Stromal cell of bone marrow (primary cell): ENCODE results near the gene GRIN2C.

ENCODE experiments used
- DNase-seq: peaks from one replicate; pipeline ENCODE4 v3.0.0-alpha.2; 2012; ENCODE audit warnings: low read depth

The GRIN2C gene

GRCh38 chr17:74846621-74847020 is 13.1 kb downstream of the GRIN2C start:
- no peak for DNase-seq

- no peak for DNase-seq
Observed at GRCh38 chr17:74843352-74843627, 16.4 kb downstream of the GRIN2C start.

- DNase-seq: peak; percentile 16
Observed at GRCh38 chr17:74842599-74843351, 16.9 kb downstream of the GRIN2C start.

GRCh38 chr17:74842146-74842598 is 17.5 kb downstream of the GRIN2C start:
- DNase-seq: no peak

DNA sequence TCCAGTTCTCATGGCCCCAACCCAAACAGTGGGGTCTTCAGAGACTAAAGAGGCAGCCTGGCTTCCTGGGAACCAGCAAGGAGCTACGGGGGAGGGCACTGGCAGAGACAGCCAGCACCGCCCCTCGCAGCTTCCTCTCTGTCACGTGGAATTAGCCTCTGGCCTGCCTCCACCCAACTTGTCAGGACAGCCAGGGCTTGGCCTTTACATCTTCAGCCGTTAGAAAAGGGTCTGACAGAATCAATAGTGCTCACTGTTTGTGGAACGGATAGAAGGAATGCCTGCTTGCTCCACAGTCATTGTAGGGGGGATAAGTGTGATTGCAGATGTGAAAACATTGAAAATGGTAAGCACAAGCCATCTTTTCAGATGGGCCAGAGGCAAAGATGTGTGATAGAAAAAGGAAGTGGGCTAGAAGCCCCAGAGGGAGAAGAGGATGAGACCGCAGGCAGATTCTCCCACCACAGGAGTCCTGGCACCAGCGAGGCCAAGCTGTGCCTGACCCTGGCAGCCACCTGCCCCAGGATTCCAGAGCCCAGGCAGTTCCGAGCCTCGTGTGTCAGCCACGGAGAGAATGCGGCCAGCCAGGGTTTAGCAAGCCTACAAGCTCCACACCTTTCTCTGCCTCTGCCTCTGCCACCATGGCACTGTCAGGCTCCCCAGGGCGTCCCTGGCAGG is 18.6 kb downstream of the GRIN2C start:
- peak; percentile 21 for DNase-seq

GRCh38 chr17:74839990-74840852 is 19.5 kb downstream of the GRIN2C start:
- DNase-seq: no peak

GRCh38 chr17:74838274-74838673 is 21.4 kb downstream of the GRIN2C start:
- no peak for DNase-seq

DNA sequence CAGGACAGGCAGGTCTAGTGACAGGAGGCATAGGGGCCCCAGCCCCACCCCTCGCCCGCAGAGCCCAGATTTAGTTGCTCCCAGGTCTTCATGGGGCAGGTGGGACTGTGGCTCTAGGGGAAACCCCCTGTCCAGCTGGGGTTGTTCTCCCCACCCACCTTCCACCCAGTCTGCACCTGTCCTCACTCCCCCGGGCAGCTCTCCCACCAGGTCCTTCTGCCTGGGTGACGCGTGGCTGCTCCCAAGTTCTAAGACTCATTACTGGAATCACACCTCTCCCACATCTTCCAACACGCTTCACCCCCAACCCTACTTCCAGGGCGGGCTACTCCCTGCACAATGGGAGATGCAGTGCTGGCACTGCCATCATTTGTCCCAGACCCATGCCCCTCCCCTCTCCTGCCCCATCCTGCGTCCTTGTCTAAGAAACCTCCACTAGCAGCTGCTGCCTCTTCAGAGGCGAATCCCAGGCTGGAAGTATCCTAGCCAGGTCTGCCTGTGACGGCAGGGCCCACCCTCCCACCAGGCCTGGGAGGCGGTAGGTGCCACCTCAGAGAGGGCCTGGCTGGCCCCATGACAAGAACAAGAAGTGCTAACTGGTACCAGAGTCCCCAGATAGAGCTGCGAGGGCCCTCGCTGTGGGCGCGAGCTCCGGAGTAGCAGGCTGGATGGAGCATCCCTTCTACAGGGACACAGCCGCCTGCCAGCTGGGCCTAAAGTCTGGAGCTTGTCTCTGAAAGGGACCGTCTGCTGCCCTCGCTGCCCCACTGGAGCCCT is 22.8 kb downstream of the GRIN2C start:
- no peak for DNase-seq

GRCh38 chr17:74836191-74836590 is 23.5 kb downstream of the GRIN2C start:
- no peak for DNase-seq

GRCh38 chr17:74833501-74834377 is 25.9 kb downstream of the GRIN2C start:
- DNase-seq: no peak

GRCh38 chr17:74832421-74832820 is 27.3 kb downstream of the GRIN2C start:
- DNase-seq: no peak

GRCh38 chr17:74831444-74832146 is 28.1 kb downstream of the GRIN2C start:
- no peak for DNase-seq

GRCh38 chr17:74830861-74831260 is 28.8 kb downstream of the GRIN2C start:
- DNase-seq: no peak

- DNase-seq: no peak
Observed at GRCh38 chr17:74827800-74828199, 31.9 kb downstream of the GRIN2C start.

DNA sequence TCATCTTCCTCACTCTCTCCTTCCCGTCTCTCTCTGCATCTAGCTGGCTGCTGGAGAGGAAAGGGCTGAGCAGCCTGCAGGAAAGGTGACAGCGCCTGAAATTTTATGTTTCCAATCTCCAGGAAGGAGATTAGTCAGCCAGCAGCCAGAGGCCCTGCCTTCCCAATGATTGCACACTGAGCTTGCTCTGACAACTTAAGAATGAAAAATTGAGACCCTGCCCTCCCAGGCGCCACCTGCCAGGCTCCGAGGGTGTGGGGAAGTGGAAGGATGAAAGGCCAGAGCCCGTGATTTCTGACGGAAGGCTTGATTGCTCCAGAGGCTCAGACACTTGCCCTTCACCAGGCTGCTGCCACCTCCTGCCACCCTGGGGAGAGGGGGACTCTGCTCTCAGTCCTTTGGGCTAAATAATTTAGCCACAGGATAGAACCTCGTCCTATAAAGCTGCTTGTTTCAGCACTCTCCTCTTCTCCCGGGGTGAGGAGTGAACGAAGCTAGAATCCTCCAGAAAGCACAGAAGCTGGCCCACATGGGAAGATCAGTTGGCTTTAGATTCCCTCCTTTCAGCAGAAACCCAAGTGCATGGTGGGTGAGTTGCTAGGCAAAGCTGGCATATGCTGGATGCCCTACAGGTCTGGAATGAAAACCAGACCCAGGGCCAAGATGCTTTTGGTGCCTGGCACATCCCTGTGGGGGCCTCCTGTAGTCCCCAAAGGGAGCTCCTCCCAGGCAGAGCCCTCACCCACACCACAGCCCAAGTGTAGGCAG is 33.5 kb downstream of the GRIN2C start:
- no peak for DNase-seq

- no peak for DNase-seq
Observed at GRCh38 chr17:74824961-74825627, 34.6 kb downstream of the GRIN2C start.

- no peak for DNase-seq
Observed at GRCh38 chr17:74822939-74823367, 36.7 kb downstream of the GRIN2C start.

GRCh38 chr17:74822335-74822938 is 37.2 kb downstream of the GRIN2C start:
- DNase-seq: no peak
